ENCODE measurements around the gene PER2.

Gene PER2

GRCh38 chr2:238238766-238239542 lies 49.5 kb downstream of the PER2 start (continued):
- TF ChIP-seq, protein P1, sequence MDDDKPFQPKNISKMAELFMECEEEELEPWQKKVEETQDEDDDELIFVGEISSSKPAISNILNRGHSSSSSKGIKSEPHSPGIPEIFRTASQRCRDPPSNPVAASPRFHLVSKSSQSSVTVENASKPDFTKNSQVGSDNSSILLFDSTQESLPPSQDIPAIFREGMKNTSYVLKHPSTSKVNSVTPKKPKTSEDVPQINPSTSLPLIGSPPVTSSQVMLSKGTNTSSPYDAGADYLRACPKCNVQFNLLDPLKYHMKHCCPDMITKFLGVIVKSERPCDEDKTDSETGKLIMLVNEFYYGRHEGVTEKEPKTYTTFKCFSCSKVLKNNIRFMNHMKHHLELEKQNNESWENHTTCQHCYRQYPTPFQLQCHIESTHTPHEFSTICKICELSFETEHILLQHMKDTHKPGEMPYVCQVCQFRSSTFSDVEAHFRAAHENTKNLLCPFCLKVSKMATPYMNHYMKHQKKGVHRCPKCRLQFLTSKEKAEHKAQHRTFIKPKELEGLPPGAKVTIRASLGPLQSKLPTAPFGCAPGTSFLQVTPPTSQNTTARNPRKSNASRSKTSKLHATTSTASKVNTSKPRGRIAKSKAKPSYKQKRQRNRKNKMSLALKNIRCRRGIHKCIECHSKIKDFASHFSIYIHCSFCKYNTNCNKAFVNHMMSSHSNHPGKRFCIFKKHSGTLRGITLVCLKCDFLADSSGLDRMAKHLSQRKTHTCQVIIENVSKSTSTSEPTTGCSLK (tag by site-specific recombination; IDR thresholded peaks at IDR 0.05) = no peak
- TF ChIP-seq, protein P2, sequence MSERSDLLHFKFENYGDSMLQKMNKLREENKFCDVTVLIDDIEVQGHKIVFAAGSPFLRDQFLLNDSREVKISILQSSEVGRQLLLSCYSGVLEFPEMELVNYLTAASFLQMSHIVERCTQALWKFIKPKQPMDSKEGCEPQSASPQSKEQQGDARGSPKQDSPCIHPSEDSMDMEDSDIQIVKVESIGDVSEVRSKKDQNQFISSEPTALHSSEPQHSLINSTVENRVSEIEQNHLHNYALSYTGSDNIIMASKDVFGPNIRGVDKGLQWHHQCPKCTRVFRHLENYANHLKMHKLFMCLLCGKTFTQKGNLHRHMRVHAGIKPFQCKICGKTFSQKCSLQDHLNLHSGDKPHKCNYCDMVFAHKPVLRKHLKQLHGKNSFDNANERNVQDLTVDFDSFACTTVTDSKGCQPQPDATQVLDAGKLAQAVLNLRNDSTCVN (tag by site-specific recombination; optimal IDR thresholded peaks at IDR 0.05) = peak; percentile 56
- TF ChIP-seq SETDB1 (IDR thresholded peaks at IDR 0.05; ENCODE audit: insufficient read length, low read length) (peak; percentile 45), ZNF776 (tag by site-specific recombination; IDR thresholded peaks at IDR 0.05; ENCODE audit: borderline replicate concordance) (no peak)

- ChIA-PET CTCF (interaction anchor here (0.6 to 5.7 kb wide), 4 partner anchors 18 to 264 kb away, joined by 3 to 22 read pairs (median 3); no protein-coding TSS in a partner anchor), POLR2A (interaction anchor here (1.3 kb wide), 1 partner anchor 40 kb away, joined by 5 read pairs; no protein-coding TSS in a partner anchor)
- H3K9me3 ChIP-seq (ENCODE audit: control insufficient read depth, insufficient read depth, low read depth, low read length) = no peaks in the 10 kb centered on the region
- no peak overlapping the region for H3K4me3 ChIP-seq (ENCODE audit: low read depth, low read length)
- peaks cover 3% of the 10 kb centered on the region; the same call in 1 of the 2 replicates for H3K4me1 ChIP-seq (ENCODE audit: control insufficient read depth, insufficient read depth, low read length)
- H3K36me3 ChIP-seq (ENCODE audit: control insufficient read depth in 2 of 2, insufficient read depth in 1 of 2, low read length in 2 of 2) = no peaks in the 10 kb centered on the region
- no peak overlapping the region for H3K27ac ChIP-seq (ENCODE audit: extremely low read depth, low read depth, low read length)
- TF ChIP-seq ZBTB44 (tag by site-specific recombination; IDR thresholded peaks at IDR 0.05) (no peak), SP3 (tag by site-specific recombination; IDR thresholded peaks at IDR 0.05) (no peak), ZNF529 (tag by site-specific recombination; IDR thresholded peaks at IDR 0.05; ENCODE audit: insufficient replicate concordance) (no peak), ZNF660 (tag by site-specific recombination; IDR thresholded peaks at IDR 0.05) (no peak), SALL2 (tag by site-specific recombination; IDR thresholded peaks at IDR 0.05; ENCODE audit: borderline replicate concordance) (no peak), ZSCAN4 (tag by site-specific recombination; IDR thresholded peaks at IDR 0.05) (no peak), ZNF791 (tag by site-specific recombination; IDR thresholded peaks at IDR 0.05) (no peak), ZFHX2 (tag by site-specific recombination; conservative IDR thresholded peaks at IDR 0.05) (no peak), ATF2 (tag by site-specific recombination; IDR thresholded peaks at IDR 0.05; ENCODE audit: low read depth) (no peak), ZNF155 (tag by site-specific recombination; IDR thresholded peaks at IDR 0.05) (no peak), ZNF221 (tag by site-specific recombination; IDR thresholded peaks at IDR 0.05; ENCODE audit: borderline replicate concordance) (no peak), ZNF280D (tag by site-specific recombination; IDR thresholded peaks at IDR 0.05) (no peak), OVOL3 (tag by site-specific recombination; IDR thresholded peaks at IDR 0.05) (no peak), ZNF302 (tag by site-specific recombination; IDR thresholded peaks at IDR 0.05; ENCODE audit: low read depth) (no peak), ZFP37 (tag by site-specific recombination; IDR thresholded peaks at IDR 0.05) (no peak)
- TF ChIP-seq, protein P3, sequence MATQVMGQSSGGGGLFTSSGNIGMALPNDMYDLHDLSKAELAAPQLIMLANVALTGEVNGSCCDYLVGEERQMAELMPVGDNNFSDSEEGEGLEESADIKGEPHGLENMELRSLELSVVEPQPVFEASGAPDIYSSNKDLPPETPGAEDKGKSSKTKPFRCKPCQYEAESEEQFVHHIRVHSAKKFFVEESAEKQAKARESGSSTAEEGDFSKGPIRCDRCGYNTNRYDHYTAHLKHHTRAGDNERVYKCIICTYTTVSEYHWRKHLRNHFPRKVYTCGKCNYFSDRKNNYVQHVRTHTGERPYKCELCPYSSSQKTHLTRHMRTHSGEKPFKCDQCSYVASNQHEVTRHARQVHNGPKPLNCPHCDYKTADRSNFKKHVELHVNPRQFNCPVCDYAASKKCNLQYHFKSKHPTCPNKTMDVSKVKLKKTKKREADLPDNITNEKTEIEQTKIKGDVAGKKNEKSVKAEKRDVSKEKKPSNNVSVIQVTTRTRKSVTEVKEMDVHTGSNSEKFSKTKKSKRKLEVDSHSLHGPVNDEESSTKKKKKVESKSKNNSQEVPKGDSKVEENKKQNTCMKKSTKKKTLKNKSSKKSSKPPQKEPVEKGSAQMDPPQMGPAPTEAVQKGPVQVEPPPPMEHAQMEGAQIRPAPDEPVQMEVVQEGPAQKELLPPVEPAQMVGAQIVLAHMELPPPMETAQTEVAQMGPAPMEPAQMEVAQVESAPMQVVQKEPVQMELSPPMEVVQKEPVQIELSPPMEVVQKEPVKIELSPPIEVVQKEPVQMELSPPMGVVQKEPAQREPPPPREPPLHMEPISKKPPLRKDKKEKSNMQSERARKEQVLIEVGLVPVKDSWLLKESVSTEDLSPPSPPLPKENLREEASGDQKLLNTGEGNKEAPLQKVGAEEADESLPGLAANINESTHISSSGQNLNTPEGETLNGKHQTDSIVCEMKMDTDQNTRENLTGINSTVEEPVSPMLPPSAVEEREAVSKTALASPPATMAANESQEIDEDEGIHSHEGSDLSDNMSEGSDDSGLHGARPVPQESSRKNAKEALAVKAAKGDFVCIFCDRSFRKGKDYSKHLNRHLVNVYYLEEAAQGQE (tag by site-specific recombination; IDR thresholded peaks at IDR 0.05) = no peak
These were observed 50.1 kb downstream of the PER2 start for GRCh38 chr2:238238311-238238765.

Measured in HEK293 (cell line).